Panc1 (cell line): Measurements from ENCODE around the gene SNRPA. TPM values are rescaled to one million over a fixed set of nuclear protein-coding genes. Genes with fewer than 3 reads are reported as not detected.

Experiments used
- ATAC-seq: fragments of 200-7000 bp; cut with Tn5 transposase; 2 replicates; pipeline ENCODE4 v1.9.1; 2020; ENCODE audit warnings: mild to moderate bottlenecking, moderate library complexity
- BruUV-seq: library from RNA; stranded (reverse); fragments of 400-500 nt; replicated peaks from 2 replicates; lab custom pipeline; 2021; lab: Mats Ljungman, UMichigan
- CTCF ChIA-PET: fragments of 300-600 bp; sonication (Branson Sonifier 250); formaldehyde crosslinking; loops from one replicate; lab custom pipeline; 2022; ENCODE audit warnings: antibody characterized with exemption; lab: Charles Lee
- POLR2A ChIA-PET: fragments of 300-600 bp; sonication (Branson Sonifier 250); formaldehyde crosslinking; loops from one replicate; lab custom pipeline; 2022; ENCODE audit warnings: antibody characterized with exemption; lab: Charles Lee
- DNase-seq: peaks from one replicate; pipeline ENCODE4 v3.0.0-alpha.2; 2010; ENCODE audit warnings: low read depth, low spot score
- H3K27ac ChIP-seq: 2 replicates; pipeline ENCODE4 v1.5.1; 2011; ENCODE audit warnings: mild to moderate bottlenecking, low read length, inconsistent platforms
- H3K27me3 ChIP-seq: fragments of 200-500 bp; sonication (Bioruptor generic); 2 replicates; pipeline ENCODE4 v1.6.0; 2014; ENCODE audit warnings: low read length, inconsistent platforms; ENCODE audit not compliant: control insufficient read depth, insufficient read depth
- H3K36me3 ChIP-seq: fragments of 200-500 bp; sonication (Bioruptor generic); 2 replicates; pipeline ENCODE4 v1.5.1; 2014; ENCODE audit warnings: inconsistent platforms, mild to moderate bottlenecking, low read length, moderate library complexity; ENCODE audit not compliant: control insufficient read depth, insufficient read depth
- H3K4me1 ChIP-seq: 2 replicates; pipeline ENCODE4 v1.5.1; 2011; ENCODE audit warnings: inconsistent platforms, mild to moderate bottlenecking, low read length, moderate library complexity; ENCODE audit not compliant: control insufficient read depth, insufficient read depth
- H3K4me3 ChIP-seq, 2 experiments: 2 replicates each; pipeline ENCODE4 v1.5.1; 2011 to 2012; ENCODE audit warnings: low read depth in 2 of 2, low read length in 2 of 2, mild to moderate bottlenecking in 2 of 2, inconsistent platforms in 1 of 2, moderate library complexity in 1 of 2
- H3K9me3 ChIP-seq: fragments of 200-500 bp; sonication (Bioruptor generic); 2 replicates; pipeline ENCODE4 v1.5.1; 2014; ENCODE audit warnings: low read depth, mild to moderate bottlenecking, inconsistent platforms, low read length, moderate library complexity; ENCODE audit not compliant: control insufficient read depth, insufficient read depth
- POLR2AphosphoS5 ChIP-seq: IDR thresholded peaks from 2 replicates; pipeline ENCODE4 v1.6.1; 2012; ENCODE audit warnings: mild to moderate bottlenecking, low read depth, low read length, moderate library complexity
- SIN3A ChIP-seq: IDR thresholded peaks from 2 replicates; pipeline ENCODE4 v1.6.1; 2012; ENCODE audit warnings: low read depth, mild to moderate bottlenecking, low read length, moderate library complexity, borderline replicate concordance; ENCODE audit not compliant: insufficient read depth
- TCF7L2 ChIP-seq: IDR thresholded peaks from 2 replicates; pipeline ENCODE4 v1.6.1; 2011; ENCODE audit warnings: mild to moderate bottlenecking, low read depth, low read length, inconsistent platforms
- in situ Hi-C: cut with HindIII; loops from 2 replicates; pipeline ENCODE4 v1.10.0; 2016; ENCODE audit warnings: low sequenced_read_pairs, low pct_unique_long_range_greater_than_20kb
- intact Hi-C: fragments of 100-400 bp; cut with micrococcal nuclease; formaldehyde crosslinking; loops from one replicate; pipeline ENCODE4 v1.10.0; 2022; ENCODE audit not compliant: unreplicated experiment
- total RNA-seq: library from RNA; stranded (reverse); gene quantifications from one replicate; pipeline ENCODE4 v1.2.1, GENCODE V29; 2021; ENCODE audit not compliant: unreplicated experiment
- TF ChIP-seq, protein P1 (sequence below): fragments of 450-650 bp; IDR thresholded peaks from 2 replicates; pipeline ENCODE4 v1.5.1; 2017; ENCODE audit warnings: mild to moderate bottlenecking
- TF ChIP-seq, protein P2 (sequence below), 2 experiments: IDR thresholded peaks; 2 replicates each; pipeline ENCODE4 v1.6.1; 2011 to 2012; ENCODE audit warnings: low read depth in 2 of 2, control low read depth in 1 of 2, low read length in 1 of 2, mild to moderate bottlenecking in 1 of 2, moderate library complexity in 1 of 2; ENCODE audit not compliant: insufficient read depth in 1 of 2

SNRPA gene
- total RNA-seq, 1 experiment from 2014 or later, result 104 TPM

DNA sequence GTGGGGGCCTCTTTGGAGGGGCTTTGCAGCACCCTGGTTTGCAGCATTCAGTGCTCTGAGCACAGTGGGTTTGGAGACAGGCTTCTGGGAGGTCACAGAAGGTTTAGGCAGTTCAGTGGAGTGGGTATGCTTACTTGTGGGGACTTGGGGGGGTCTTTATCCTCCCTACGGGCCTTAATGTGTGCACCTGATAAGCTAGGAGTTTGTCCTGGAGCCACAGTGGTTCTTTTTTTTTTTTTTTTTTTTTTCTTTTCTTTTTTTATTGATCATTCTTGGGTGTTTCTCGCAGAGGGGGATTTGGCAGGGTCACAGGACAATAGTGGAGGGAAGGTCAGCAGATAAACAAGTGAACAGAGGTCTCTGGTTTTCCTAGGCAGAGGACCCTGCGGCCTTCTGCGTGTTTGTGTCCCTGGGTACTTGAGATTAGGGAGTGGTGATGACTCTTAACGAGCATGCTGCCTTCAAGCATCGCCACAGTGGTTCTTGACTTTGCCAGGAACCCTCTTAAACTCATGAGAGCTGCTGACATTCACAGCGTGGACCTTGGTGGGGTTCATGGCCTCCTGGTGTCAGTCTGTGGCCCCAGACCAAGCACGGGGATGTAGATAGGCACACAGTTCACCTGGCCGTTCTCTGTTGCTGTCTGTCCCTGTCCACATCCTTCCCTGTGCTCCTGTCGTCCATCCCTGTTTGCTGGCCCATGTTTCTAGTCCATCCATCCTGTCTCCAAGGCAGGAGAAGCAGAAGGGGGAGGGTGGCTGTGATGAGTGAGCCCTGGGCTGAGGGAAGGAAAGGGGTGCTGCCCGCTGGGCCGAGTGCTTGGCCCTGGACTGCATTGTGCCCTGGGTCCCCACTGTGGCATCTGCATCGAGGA, 50.7 kb downstream of the SNRPA start:
- H3K36me3 ChIP-seq, result peaks cover 2% of the 10 kb centered on the region; the same call in 1 of the 2 replicates
- TF ChIP-seq SIN3A (no peak), POLR2AphosphoS5 (no peak), TCF7L2 (no peak)
- TF ChIP-seq, protein P1, sequence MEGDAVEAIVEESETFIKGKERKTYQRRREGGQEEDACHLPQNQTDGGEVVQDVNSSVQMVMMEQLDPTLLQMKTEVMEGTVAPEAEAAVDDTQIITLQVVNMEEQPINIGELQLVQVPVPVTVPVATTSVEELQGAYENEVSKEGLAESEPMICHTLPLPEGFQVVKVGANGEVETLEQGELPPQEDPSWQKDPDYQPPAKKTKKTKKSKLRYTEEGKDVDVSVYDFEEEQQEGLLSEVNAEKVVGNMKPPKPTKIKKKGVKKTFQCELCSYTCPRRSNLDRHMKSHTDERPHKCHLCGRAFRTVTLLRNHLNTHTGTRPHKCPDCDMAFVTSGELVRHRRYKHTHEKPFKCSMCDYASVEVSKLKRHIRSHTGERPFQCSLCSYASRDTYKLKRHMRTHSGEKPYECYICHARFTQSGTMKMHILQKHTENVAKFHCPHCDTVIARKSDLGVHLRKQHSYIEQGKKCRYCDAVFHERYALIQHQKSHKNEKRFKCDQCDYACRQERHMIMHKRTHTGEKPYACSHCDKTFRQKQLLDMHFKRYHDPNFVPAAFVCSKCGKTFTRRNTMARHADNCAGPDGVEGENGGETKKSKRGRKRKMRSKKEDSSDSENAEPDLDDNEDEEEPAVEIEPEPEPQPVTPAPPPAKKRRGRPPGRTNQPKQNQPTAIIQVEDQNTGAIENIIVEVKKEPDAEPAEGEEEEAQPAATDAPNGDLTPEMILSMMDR, result no peak
- TF ChIP-seq, protein P2, sequence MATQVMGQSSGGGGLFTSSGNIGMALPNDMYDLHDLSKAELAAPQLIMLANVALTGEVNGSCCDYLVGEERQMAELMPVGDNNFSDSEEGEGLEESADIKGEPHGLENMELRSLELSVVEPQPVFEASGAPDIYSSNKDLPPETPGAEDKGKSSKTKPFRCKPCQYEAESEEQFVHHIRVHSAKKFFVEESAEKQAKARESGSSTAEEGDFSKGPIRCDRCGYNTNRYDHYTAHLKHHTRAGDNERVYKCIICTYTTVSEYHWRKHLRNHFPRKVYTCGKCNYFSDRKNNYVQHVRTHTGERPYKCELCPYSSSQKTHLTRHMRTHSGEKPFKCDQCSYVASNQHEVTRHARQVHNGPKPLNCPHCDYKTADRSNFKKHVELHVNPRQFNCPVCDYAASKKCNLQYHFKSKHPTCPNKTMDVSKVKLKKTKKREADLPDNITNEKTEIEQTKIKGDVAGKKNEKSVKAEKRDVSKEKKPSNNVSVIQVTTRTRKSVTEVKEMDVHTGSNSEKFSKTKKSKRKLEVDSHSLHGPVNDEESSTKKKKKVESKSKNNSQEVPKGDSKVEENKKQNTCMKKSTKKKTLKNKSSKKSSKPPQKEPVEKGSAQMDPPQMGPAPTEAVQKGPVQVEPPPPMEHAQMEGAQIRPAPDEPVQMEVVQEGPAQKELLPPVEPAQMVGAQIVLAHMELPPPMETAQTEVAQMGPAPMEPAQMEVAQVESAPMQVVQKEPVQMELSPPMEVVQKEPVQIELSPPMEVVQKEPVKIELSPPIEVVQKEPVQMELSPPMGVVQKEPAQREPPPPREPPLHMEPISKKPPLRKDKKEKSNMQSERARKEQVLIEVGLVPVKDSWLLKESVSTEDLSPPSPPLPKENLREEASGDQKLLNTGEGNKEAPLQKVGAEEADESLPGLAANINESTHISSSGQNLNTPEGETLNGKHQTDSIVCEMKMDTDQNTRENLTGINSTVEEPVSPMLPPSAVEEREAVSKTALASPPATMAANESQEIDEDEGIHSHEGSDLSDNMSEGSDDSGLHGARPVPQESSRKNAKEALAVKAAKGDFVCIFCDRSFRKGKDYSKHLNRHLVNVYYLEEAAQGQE (IDR thresholded peaks at IDR 0.05; ENCODE audit: insufficient read depth in 1 of 2, low read depth in 2 of 2, low read length in 1 of 2), result no peak
- POLR2A ChIA-PET, result interaction anchor here (0.7 kb wide), 1 partner anchor 14 kb away, joined by 11 read pairs; no protein-coding TSS in a partner anchor
- no peaks in the 10 kb centered on the region for H3K27me3 ChIP-seq
- intact Hi-C loops (loop anchor here (10.0 kb wide), 1 partner anchor 137 kb away; no protein-coding TSS in a partner anchor), in situ Hi-C loops (no loop called here)
- BruUV-seq, result TSS peak; percentile 90
- DNase-seq, result no peak
- no peak for ATAC-seq
- H3K4me3 ChIP-seq, result peak overlapping the region; percentile 65 to 76
- H3K4me1 ChIP-seq, result peaks cover 51% of the 10 kb centered on the region
- CTCF ChIA-PET, result no interaction called here
- peak overlapping the region; percentile 44 for H3K27ac ChIP-seq
- no peaks in the 10 kb centered on the region for H3K9me3 ChIP-seq

DNA sequence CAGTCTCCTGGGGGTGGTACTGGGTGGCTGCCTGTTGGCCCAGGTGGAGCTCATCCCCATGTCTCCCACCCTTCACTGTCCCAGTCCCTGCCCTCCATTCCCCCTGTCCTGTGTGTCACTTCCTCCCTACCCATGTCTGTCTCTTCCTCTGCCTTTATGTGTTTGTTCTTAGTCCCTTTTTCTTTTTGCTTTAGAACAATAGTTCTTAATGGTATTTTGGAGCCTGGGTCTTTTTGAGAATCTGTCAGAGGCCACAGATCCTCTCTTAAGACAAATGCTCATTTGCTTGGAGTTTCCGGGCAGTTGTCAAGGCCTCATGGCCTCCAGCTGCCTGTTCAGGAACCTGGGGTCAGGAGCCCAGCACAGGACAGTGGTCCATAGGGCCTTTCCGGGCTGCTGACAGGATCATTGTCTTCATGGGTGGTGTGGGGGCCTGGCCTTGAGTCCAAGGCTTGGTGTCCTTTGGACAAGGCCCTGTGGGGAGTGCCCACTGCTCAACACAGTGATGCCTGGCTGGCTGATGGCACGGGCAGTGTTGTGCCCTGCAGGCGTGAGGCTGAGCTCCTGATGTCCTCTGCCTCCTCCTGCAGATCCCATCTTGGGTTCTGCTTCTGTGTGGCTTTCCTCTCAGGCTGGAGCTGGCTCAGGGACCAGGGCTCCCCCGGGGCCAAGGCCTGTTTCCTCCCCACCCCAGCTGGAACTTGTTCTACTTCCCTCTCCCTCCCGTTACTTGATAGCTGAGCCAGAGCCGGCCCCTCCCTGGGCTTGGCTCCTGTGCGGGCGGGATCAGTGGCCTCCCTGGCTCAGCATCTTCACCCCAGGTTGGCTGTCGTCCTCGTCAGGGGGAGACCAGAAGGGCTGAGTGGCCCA, 51.5 kb downstream of the SNRPA start:
- Histone ChIP-seq H3K9me3 (no peaks in the 10 kb centered on the region), H3K27ac (peak overlapping the region; percentile 39; the same call in 1 of the 2 replicates), H3K36me3 (peaks cover 2% of the 10 kb centered on the region; the same call in 1 of the 2 replicates), H3K27me3 (no peaks in the 10 kb centered on the region), H3K4me3 (peak overlapping the region; percentile 65 to 76), H3K4me1 (peaks cover 51% of the 10 kb centered on the region)
- BruUV-seq, result no TSS peak
- intact Hi-C loops (loop anchor here (10.0 kb wide), 1 partner anchor 138 kb away; no protein-coding TSS in a partner anchor), in situ Hi-C loops (no loop called here)
- TF ChIP-seq TCF7L2 (no peak), POLR2AphosphoS5 (no peak), SIN3A (no peak)
- TF ChIP-seq, protein P2 (IDR thresholded peaks at IDR 0.05; ENCODE audit: insufficient read depth in 1 of 2, low read depth in 2 of 2, low read length in 1 of 2), result no peak
- TF ChIP-seq, protein P1, result no peak
- ChIA-PET CTCF (interaction anchor here (0.5 kb wide), 1 partner anchor 31 kb away, joined by 5 read pairs; no protein-coding TSS in a partner anchor), POLR2A (no interaction called here)
- ATAC-seq, result no peak
- DNase-seq, result no peak
